ENCODE measurements around the gene PABPC1L.

DNA sequence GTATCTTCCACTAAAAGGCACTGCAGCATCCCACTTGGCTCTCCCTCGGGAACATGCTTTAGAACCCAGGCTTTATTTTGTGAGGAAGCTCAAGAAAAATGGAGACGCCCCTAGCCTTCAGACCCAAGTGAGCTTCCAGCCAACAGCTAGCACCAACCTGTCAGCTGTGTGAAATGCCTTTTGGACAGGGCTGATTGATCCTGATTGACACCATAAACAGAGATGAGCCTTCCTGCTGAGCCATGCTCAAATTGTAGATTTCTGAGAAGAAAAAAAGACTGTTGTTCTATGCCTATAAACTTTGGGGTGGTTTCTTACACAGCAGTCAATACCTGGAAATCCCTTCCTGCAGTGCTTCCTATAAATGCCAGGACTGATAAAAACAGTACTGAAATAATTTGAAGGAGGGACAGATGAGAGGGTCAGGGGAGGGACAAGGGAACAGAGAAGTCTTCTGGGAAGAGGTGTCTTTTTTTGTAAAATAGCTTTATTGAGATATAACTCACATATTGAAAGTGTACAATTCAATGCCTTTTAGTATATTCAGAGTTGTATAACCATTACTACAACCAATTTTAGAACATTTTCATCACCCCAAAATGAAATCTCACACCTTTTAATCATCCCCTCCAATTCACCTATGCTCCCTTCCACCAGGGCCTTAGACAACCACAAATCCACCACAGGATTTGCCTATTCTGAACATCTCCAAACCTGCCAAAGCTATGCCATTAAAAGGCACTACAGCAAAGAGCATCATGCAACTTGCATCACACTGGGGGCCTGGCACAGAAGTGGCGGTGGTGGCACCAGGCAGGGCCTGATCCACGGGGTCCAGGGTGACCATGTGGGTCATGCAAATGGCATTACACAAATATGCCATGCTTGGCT is 53.7 kb downstream of the PABPC1L start:
- TF ChIP-seq, protein P1, sequence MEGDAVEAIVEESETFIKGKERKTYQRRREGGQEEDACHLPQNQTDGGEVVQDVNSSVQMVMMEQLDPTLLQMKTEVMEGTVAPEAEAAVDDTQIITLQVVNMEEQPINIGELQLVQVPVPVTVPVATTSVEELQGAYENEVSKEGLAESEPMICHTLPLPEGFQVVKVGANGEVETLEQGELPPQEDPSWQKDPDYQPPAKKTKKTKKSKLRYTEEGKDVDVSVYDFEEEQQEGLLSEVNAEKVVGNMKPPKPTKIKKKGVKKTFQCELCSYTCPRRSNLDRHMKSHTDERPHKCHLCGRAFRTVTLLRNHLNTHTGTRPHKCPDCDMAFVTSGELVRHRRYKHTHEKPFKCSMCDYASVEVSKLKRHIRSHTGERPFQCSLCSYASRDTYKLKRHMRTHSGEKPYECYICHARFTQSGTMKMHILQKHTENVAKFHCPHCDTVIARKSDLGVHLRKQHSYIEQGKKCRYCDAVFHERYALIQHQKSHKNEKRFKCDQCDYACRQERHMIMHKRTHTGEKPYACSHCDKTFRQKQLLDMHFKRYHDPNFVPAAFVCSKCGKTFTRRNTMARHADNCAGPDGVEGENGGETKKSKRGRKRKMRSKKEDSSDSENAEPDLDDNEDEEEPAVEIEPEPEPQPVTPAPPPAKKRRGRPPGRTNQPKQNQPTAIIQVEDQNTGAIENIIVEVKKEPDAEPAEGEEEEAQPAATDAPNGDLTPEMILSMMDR (optimal IDR thresholded peaks at IDR 0.05 in 1 of 3, IDR thresholded peaks at IDR 0.05 in 1 of 3, conservative IDR thresholded peaks at IDR 0.05 in 1 of 3; ENCODE audit: extremely low read depth in 1 of 3, insufficient read depth in 2 of 3, low read length in 3 of 3): no peak
- no peak for TF ChIP-seq EZH2 (IDR thresholded peaks at IDR 0.05; ENCODE audit: low read length)

Data from keratinocyte (primary cell).